Testis (tissue), 3 donors: ENCODE data around the gene CASTOR2. TPM values are rescaled to one million over a fixed set of nuclear protein-coding genes. Genes with fewer than 3 reads are reported as not detected.

Experiments
- DNase-seq: peaks from one replicate; pipeline ENCODE4 v3.0.0-alpha.2; 2019
- H3K27ac ChIP-seq, 2 donors: fragments of 200-600 bp; sonication (generic); one replicate each; pipeline ENCODE4 v1.5.1; 2019
- H3K27me3 ChIP-seq: fragments of 200-600 bp; sonication (generic); one replicate; pipeline ENCODE4 v1.5.1; 2019
- H3K36me3 ChIP-seq: fragments of 200-600 bp; sonication (generic); one replicate; pipeline ENCODE4 v1.5.1; 2017; ENCODE audit warnings: low read depth; ENCODE audit errors: missing control alignments
- H3K4me1 ChIP-seq: fragments of 200-600 bp; sonication (generic); one replicate; pipeline ENCODE4 v1.5.1; 2019
- H3K4me3 ChIP-seq, 2 donors: fragments of 200-600 bp; sonication (generic); one replicate each; pipeline ENCODE4 v1.5.1; 2017 to 2019
- H3K9me3 ChIP-seq: fragments of 200-600 bp; sonication (generic); one replicate; pipeline ENCODE4 v1.5.1; 2017
- POLR2A ChIP-seq: fragments of 450-650 bp; IDR thresholded peaks from one replicate; pipeline ENCODE4 v1.6.1; 2017; ENCODE audit warnings: antibody characterized with exemption, mild to moderate bottlenecking, moderate library complexity
- WGBS, 2 donors: methylation state at CpG; one replicate each; pipeline ENCODE4 v1.1.5; 2018; 5-methylcytosine and 5-hydroxymethylcytosine counted together
- intact Hi-C: fragments of 100-400 bp; cut with DNase I; formaldehyde crosslinking; loops from one replicate; pipeline ENCODE4 v1.15.1; 2023; ENCODE audit warnings: low total_unique reads
- polyA plus RNA-seq: library from polyadenylated mRNA; stranded (reverse); fragments of 350-450 nt; fragmentation: Illumina TruSeq; extraction: RNeasy Lipid Tissue Mini Kit (QIAGEN cat#74804); gene quantifications from one replicate; pipeline ENCODE4 v1.2.3, GENCODE V29; 2014; ENCODE audit warnings: low read depth, low replicate concordance; ENCODE audit not compliant: insufficient read depth
- total RNA-seq, 2 donors: library from RNA; depleted of rRNA; stranded (reverse); fragments of >200 nt; gene quantifications; one replicate each; pipeline ENCODE4 v1.2.3, GENCODE V29; 2016
- TF ChIP-seq, protein P1 (sequence below), 3 experiments: fragments of 450-650 bp in 2 of 3; fragments of 200-600 bp in 1 of 3; sonication (generic) in 1 of 3; IDR thresholded peaks; one replicate each; pipeline ENCODE4 v1.5.1; 2016 to 2019; ENCODE audit warnings: antibody characterized with exemption in 3 of 3, mild to moderate bottlenecking in 2 of 3, moderate library complexity in 1 of 3

Gene CASTOR2
- total and polyA plus RNA-seq, 3 donors from 2014 or later: 8.1 to 38.2 (median 35.0) TPM

- TF ChIP-seq, protein P1, sequence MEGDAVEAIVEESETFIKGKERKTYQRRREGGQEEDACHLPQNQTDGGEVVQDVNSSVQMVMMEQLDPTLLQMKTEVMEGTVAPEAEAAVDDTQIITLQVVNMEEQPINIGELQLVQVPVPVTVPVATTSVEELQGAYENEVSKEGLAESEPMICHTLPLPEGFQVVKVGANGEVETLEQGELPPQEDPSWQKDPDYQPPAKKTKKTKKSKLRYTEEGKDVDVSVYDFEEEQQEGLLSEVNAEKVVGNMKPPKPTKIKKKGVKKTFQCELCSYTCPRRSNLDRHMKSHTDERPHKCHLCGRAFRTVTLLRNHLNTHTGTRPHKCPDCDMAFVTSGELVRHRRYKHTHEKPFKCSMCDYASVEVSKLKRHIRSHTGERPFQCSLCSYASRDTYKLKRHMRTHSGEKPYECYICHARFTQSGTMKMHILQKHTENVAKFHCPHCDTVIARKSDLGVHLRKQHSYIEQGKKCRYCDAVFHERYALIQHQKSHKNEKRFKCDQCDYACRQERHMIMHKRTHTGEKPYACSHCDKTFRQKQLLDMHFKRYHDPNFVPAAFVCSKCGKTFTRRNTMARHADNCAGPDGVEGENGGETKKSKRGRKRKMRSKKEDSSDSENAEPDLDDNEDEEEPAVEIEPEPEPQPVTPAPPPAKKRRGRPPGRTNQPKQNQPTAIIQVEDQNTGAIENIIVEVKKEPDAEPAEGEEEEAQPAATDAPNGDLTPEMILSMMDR (IDR thresholded peaks at IDR 0.05): no peak
- no peak for TF ChIP-seq POLR2A
- Histone ChIP-seq H3K9me3 (no peaks in the 10 kb centered on the region), H3K4me3 (no peak overlapping the region), H3K36me3 (no peaks in the 10 kb centered on the region), H3K4me1 (no peaks in the 10 kb centered on the region), H3K27ac (no peak overlapping the region), H3K27me3 (no peaks in the 10 kb centered on the region)
- no peak for DNase-seq
- intact Hi-C loops: no loop called here
- 87 to 92% methylated on average over 8 of the region's 8 CpGs for WGBS, 2 donors
These were observed 69.3 kb downstream of the CASTOR2 start for GRCh38 chr7:75033826-75034225.

- intact Hi-C loops: no loop called here
- 84 to 93% methylated on average over 6 to 8 of the region's 8 CpGs for WGBS, 2 donors
- Histone ChIP-seq H3K9me3 (no peaks in the 10 kb centered on the region), H3K27ac (no peak overlapping the region), H3K27me3 (no peaks in the 10 kb centered on the region), H3K36me3 (no peaks in the 10 kb centered on the region), H3K4me1 (peaks cover 3% of the 10 kb centered on the region), H3K4me3 (no peak overlapping the region)
- DNase-seq: no peak
- TF ChIP-seq, protein P1 (IDR thresholded peaks at IDR 0.05): no peak
- TF ChIP-seq POLR2A: no peak
These were observed 74.0 kb downstream of the CASTOR2 start for GRCh38 chr7:75038508-75038907.

GRCh38 chr7:75039166-75039565 is 74.7 kb downstream of the CASTOR2 start:
- intact Hi-C loops: no loop called here
- no peaks in the 10 kb centered on the region for H3K9me3 ChIP-seq
- DNase-seq: no peak
- no peak overlapping the region for H3K4me3 ChIP-seq
- WGBS, 2 donors: 93 to 94% methylated on average over 7 to 10 of the region's 10 CpGs
- TF ChIP-seq POLR2A: no peak
- TF ChIP-seq, protein P1 (IDR thresholded peaks at IDR 0.05): no peak
- H3K36me3 ChIP-seq: no peaks in the 10 kb centered on the region
- H3K27ac ChIP-seq: no peak overlapping the region
- peaks cover 3% of the 10 kb centered on the region for H3K4me1 ChIP-seq
- H3K27me3 ChIP-seq: no peaks in the 10 kb centered on the region

GRCh38 chr7:75039709-75040108 is 75.2 kb downstream of the CASTOR2 start:
- 77 to 83% methylated on average over 10 to 11 of the region's 11 CpGs for WGBS, 2 donors
- intact Hi-C loops: no loop called here
- no peak overlapping the region for H3K27ac ChIP-seq
- TF ChIP-seq, protein P1 (IDR thresholded peaks at IDR 0.05): no peak
- TF ChIP-seq POLR2A: no peak
- no peaks in the 10 kb centered on the region for H3K36me3 ChIP-seq
- H3K4me1 ChIP-seq: peaks cover 3% of the 10 kb centered on the region
- H3K4me3 ChIP-seq: no peak overlapping the region
- no peaks in the 10 kb centered on the region for H3K27me3 ChIP-seq
- no peak for DNase-seq
- no peaks in the 10 kb centered on the region for H3K9me3 ChIP-seq

DNA sequence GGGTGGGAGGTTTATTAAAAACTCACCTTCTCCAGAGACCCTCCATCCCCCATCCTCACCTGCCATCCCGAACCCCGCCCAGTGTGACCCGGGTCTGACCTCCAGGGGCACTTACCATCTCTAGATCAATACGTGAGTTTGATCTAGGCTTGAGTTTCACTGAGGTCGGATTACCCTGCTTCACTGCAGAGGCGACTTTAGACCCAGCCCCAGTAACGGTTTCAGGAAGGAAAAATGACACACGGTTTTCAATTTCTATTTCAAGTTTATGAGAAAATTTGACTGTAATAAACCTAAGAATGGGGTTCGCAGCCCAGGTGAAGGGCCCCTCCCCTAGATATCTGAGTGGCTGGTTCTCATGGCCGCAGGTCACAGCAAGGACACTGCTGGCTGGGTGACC is 76.0 kb downstream of the CASTOR2 start:
- Histone ChIP-seq H3K4me1 (peaks cover 3% of the 10 kb centered on the region), H3K27ac (no peak overlapping the region), H3K27me3 (no peaks in the 10 kb centered on the region), H3K4me3 (no peak overlapping the region), H3K9me3 (no peaks in the 10 kb centered on the region), H3K36me3 (no peaks in the 10 kb centered on the region)
- no peak for DNase-seq
- WGBS, 2 donors: 89 to 90% methylated on average over 10 of the region's 10 CpGs
- intact Hi-C loops: no loop called here
- TF ChIP-seq, protein P1 (IDR thresholded peaks at IDR 0.05): no peak
- TF ChIP-seq POLR2A: no peak
